SK-N-SH (cell line): ENCODE measurements around the gene PMEPA1. TPM values are rescaled to one million over a fixed set of nuclear protein-coding genes. Genes with fewer than 3 reads are reported as not detected.

Source experiments
- CTCF ChIA-PET: fragments of 300-600, 350-600 bp; formaldehyde crosslinking; extraction: SDS; loops from one replicate; lab custom pipeline; 2021; lab: Yijun Ruan, JAX
- POLR2A ChIA-PET: fragments of 350-600 bp; sonication (Branson Sonifier 250); formaldehyde crosslinking; extraction: SDS; loops from one replicate; lab custom pipeline; 2020; ENCODE audit warnings: antibody characterized with exemption, inconsistent platforms; lab: Yijun Ruan, JAX
- DNase-seq: peaks from one replicate; pipeline ENCODE4 v3.0.0; 2012
- H2AFZ ChIP-seq: fragments of 200-600 bp; sonication (generic); 2 replicates; pipeline ENCODE4 v1.8.1; 2016; ENCODE audit warnings: antibody characterized with exemption, mild to moderate bottlenecking, low read depth
- H3F3A ChIP-seq: fragments of 200-600 bp; sonication (generic); replicated peaks from 2 replicates; pipeline ENCODE3; 2016; ENCODE audit warnings: antibody characterized with exemption, mild to moderate bottlenecking; ENCODE audit not compliant: insufficient read depth
- H3K27ac ChIP-seq, 2 experiments: fragments of 200-500 bp in 1 of 2; fragments of 200-600 bp in 1 of 2; sonication (Bioruptor generic) in 1 of 2; sonication (generic), shearing (Covaris generic) in 1 of 2; 2 replicates each; pipeline versions ENCODE4 v1.5.1 to v1.6.1; 2014 to 2016; ENCODE audit warnings: low read depth in 2 of 2, inconsistent platforms in 1 of 2, low read length in 1 of 2, mild to moderate bottlenecking in 1 of 2, mixed read lengths in 1 of 2
- H3K27me3 ChIP-seq: fragments of 200-600 bp; sonication (generic), shearing (Covaris generic); 2 replicates; pipeline ENCODE4 v1.6.1; 2016; ENCODE audit warnings: mixed run types; ENCODE audit not compliant: insufficient read depth
- H3K36me3 ChIP-seq, 2 experiments: fragments of 200-500 bp in 1 of 2; fragments of 200-600 bp in 1 of 2; sonication (Bioruptor generic) in 1 of 2; sonication (generic) in 1 of 2; replicated peaks in 1 of 2; 2 replicates each; pipeline versions ENCODE3 to v1.5.1; 2014 to 2016; ENCODE audit warnings: low read length in 1 of 2, mild to moderate bottlenecking in 1 of 2; ENCODE audit not compliant: insufficient read depth in 2 of 2, control insufficient read depth in 1 of 2
- H3K4me1 ChIP-seq, 2 experiments: fragments of 200-500 bp in 1 of 2; fragments of 200-600 bp in 1 of 2; sonication (Bioruptor generic) in 1 of 2; sonication (generic), shearing (Covaris generic) in 1 of 2; 2 replicates each; pipeline versions ENCODE4 v1.5.1 to v1.6.1; 2014 to 2016; ENCODE audit warnings: low read depth in 1 of 2, low read length in 1 of 2, mixed run types in 1 of 2; ENCODE audit not compliant: insufficient read depth in 2 of 2, control insufficient read depth in 1 of 2
- H3K4me2 ChIP-seq: fragments of 200-600 bp; sonication (generic), shearing (Covaris generic); 2 replicates; pipeline ENCODE4 v1.6.1; 2017; ENCODE audit warnings: mixed run types
- H3K4me3 ChIP-seq, 2 experiments: fragments of 200-500 bp in 1 of 2; fragments of 200-600 bp in 1 of 2; sonication (Bioruptor generic) in 1 of 2; sonication (generic), shearing (Covaris generic) in 1 of 2; 2 replicates each; pipeline versions ENCODE4 v1.5.1 to v1.8.1; 2014 to 2016; ENCODE audit warnings: low read depth in 2 of 2, inconsistent platforms in 1 of 2, low read length in 1 of 2, mild to moderate bottlenecking in 1 of 2, mixed read lengths in 1 of 2, moderate library complexity in 1 of 2
- H3K79me2 ChIP-seq: fragments of 200-600 bp; sonication (generic); 2 replicates; pipeline ENCODE4 v1.8.1; 2017; ENCODE audit warnings: mild to moderate bottlenecking; ENCODE audit not compliant: insufficient read depth
- H3K9ac ChIP-seq: fragments of 200-600 bp; sonication (generic); 2 replicates; pipeline ENCODE4 v1.6.1; 2017; ENCODE audit warnings: mixed run types
- H3K9me2 ChIP-seq: fragments of 200-600 bp; sonication (generic); 2 replicates; pipeline ENCODE4 v1.6.1; 2017; ENCODE audit warnings: mixed run types
- H3K9me3 ChIP-seq: fragments of 200-600 bp; sonication (generic); 2 replicates; pipeline ENCODE4 v1.6.1; 2017; ENCODE audit warnings: mixed run types, mild to moderate bottlenecking, moderate library complexity
- H4K20me1 ChIP-seq: fragments of 200-600 bp; sonication (generic); 2 replicates; pipeline ENCODE4 v1.6.1; 2017; ENCODE audit warnings: mild to moderate bottlenecking, mixed run types; ENCODE audit not compliant: insufficient read depth
- CTCF ChIP-seq: fragments of 200-600 bp; sonication (generic); IDR thresholded peaks from 2 replicates; pipeline ENCODE4 v1.6.1; 2017; ENCODE audit warnings: antibody characterized with exemption, mild to moderate bottlenecking, moderate library complexity
- EP300 ChIP-seq, 2 experiments: IDR thresholded peaks; 2 replicates each; pipeline versions ENCODE4 v1.4.0 to v1.6.1; 2012; ENCODE audit warnings: borderline replicate concordance in 1 of 2, low read depth in 1 of 2, low read length in 1 of 2
- FOXM1 ChIP-seq: IDR thresholded peaks from 2 replicates; pipeline ENCODE4 v1.4.0; 2012; ENCODE audit warnings: low read depth, mild to moderate bottlenecking
- GABPA ChIP-seq: IDR thresholded peaks from 2 replicates; pipeline ENCODE4 v1.4.0; 2012; ENCODE audit warnings: low read depth, mild to moderate bottlenecking
- MXI1 ChIP-seq: IDR thresholded peaks from 2 replicates; pipeline ENCODE4 v1.6.1; 2012; ENCODE audit warnings: mild to moderate bottlenecking, low read depth, low read length, improper control_type of control experiment
- POLR2AphosphoS5 ChIP-seq: IDR thresholded peaks from 2 replicates; pipeline ENCODE4 v1.6.1; 2012; ENCODE audit warnings: low read depth, low read length
- RAD21 ChIP-seq: IDR thresholded peaks from 2 replicates; pipeline ENCODE4 v1.6.1; 2012; ENCODE audit warnings: mild to moderate bottlenecking, low read length
- RCOR1 ChIP-seq: fragments of 150-350 bp; IDR thresholded peaks from 2 replicates; pipeline ENCODE4 v1.6.1; 2017; ENCODE audit warnings: antibody characterized with exemption, low read length
- SIN3A ChIP-seq: IDR thresholded peaks from 2 replicates; pipeline ENCODE4 v1.6.1; 2012; ENCODE audit warnings: low read depth, mild to moderate bottlenecking, low read length, moderate library complexity, borderline replicate concordance
- SMC3 ChIP-seq: IDR thresholded peaks from 2 replicates; pipeline ENCODE4 v1.6.1; 2012; ENCODE audit warnings: low read depth, low read length, improper control_type of control experiment
- USF2 ChIP-seq: fragments of 150-350 bp; IDR thresholded peaks from 2 replicates; pipeline ENCODE4 v1.6.1; 2017; ENCODE audit warnings: antibody characterized with exemption, low read length, low read depth, borderline replicate concordance
- ZBTB33 ChIP-seq: IDR thresholded peaks from 2 replicates; pipeline ENCODE4 v1.4.0; 2012; ENCODE audit warnings: low read depth, borderline replicate concordance
- WGBS: methylation state at CpG from one replicate; pipeline ENCODE4 v1.1.6; 2017; ENCODE audit warnings: low lambda C conversion rate; 5-methylcytosine and 5-hydroxymethylcytosine counted together
- polyA plus RNA-seq, 3 experiments: library from polyadenylated mRNA; depleted of rRNA; stranded (reverse); fragments of >200 nt; gene quantifications; 2 replicates each; pipeline ENCODE4 v1.2.3, GENCODE V29; 2012
- TF ChIP-seq, protein P1 (sequence below): IDR thresholded peaks from 2 replicates; pipeline ENCODE4; 2012
- TF ChIP-seq, protein P2 (sequence below): IDR thresholded peaks from 2 replicates; pipeline ENCODE4 v1.4.0; 2012; ENCODE audit warnings: low read depth

Gene PMEPA1
- polyA plus RNA-seq, 1 of the 3 experiments (the other 2 are of a cell fraction), result 7.1 TPM

- Histone ChIP-seq H3K27ac (peak overlapping the region in 1 of 2 experiments; percentile 1; a peak in 1 of 4 replicates), H3K27me3 (no peaks in the 10 kb centered on the region), H3K9ac (no peak overlapping the region), H3K9me3 (no peaks in the 10 kb centered on the region), H3F3A (no peaks in the 10 kb centered on the region), H3K9me2 (no peaks in the 10 kb centered on the region), H3K4me3 (no peak overlapping the region), H4K20me1 (peaks cover 16% of the 10 kb centered on the region), H3K36me3 (peaks cover 7 to 67% of the 10 kb centered on the region in 2 experiments), H2AFZ (no peak overlapping the region), H3K4me2 (no peak overlapping the region), H3K79me2 (no peaks in the 10 kb centered on the region), H3K4me1 (peaks cover 0 to 19% of the 10 kb centered on the region in 2 experiments; a peak in 1 of 4 replicates)
- DNase-seq, result peak; percentile 57
- TF ChIP-seq USF2 (no peak), POLR2AphosphoS5 (no peak), GABPA (no peak), EP300 (IDR thresholded peaks at IDR 0.05; ENCODE audit: borderline replicate concordance in 1 of 2, low read depth in 1 of 2, low read length in 1 of 2) (no peak), ZBTB33 (no peak)
- TF ChIP-seq, protein P1, sequence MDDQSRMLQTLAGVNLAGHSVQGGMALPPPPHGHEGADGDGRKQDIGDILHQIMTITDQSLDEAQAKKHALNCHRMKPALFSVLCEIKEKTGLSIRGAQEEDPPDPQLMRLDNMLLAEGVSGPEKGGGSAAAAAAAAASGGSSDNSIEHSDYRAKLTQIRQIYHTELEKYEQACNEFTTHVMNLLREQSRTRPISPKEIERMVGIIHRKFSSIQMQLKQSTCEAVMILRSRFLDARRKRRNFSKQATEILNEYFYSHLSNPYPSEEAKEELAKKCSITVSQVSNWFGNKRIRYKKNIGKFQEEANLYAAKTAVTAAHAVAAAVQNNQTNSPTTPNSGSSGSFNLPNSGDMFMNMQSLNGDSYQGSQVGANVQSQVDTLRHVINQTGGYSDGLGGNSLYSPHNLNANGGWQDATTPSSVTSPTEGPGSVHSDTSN, result no peak
- ChIA-PET POLR2A (interaction anchor here (0.6 kb wide), 1 partner anchor 332 kb away, joined by 3 read pairs; no protein-coding TSS in a partner anchor), CTCF (interaction anchor here (1.0 to 3.2 kb wide), 30 partner anchors 10 to 560 kb away, joined by 3 to 32 read pairs (median 6); partner anchors contain the start of gene ZBP1)
- WGBS, result 87% methylated on average over 22 of the region's 22 CpGs
Measured at GRCh38 chr20:57654998-57655808, 54.6 kb downstream of the PMEPA1 start.

GRCh38 chr20:57654363-57654997, 55.3 kb downstream of the PMEPA1 start:
- Histone ChIP-seq H3K27me3 (no peaks in the 10 kb centered on the region), H2AFZ (no peak overlapping the region), H3K27ac (peak overlapping the region in 1 of 2 experiments; percentile 17; a peak in 2 of 4 replicates), H3F3A (no peaks in the 10 kb centered on the region), H3K4me1 (peaks cover 0 to 16% of the 10 kb centered on the region in 2 experiments; a peak in 1 of 4 replicates), H3K79me2 (no peaks in the 10 kb centered on the region), H3K36me3 (peaks cover 7 to 73% of the 10 kb centered on the region in 2 experiments), H3K4me3 (no peak overlapping the region; a peak in 1 of 4 replicates), H3K9ac (no peak overlapping the region), H3K9me3 (no peaks in the 10 kb centered on the region), H4K20me1 (peaks cover 9% of the 10 kb centered on the region), H3K4me2 (no peak overlapping the region), H3K9me2 (no peaks in the 10 kb centered on the region)
- peak; percentile 93 for DNase-seq
- 73% methylated on average over 12 of the region's 12 CpGs for WGBS
- ChIA-PET CTCF (interaction anchor here (0.6 to 3.2 kb wide), 51 partner anchors 9 to 561 kb away, joined by 3 to 32 read pairs (median 4); partner anchors contain the start of gene ZBP1), POLR2A (interaction anchor here (0.5 to 1.3 kb wide), 3 partner anchors 55 to 332 kb away, joined by 3 read pairs; partner anchors contain the start of gene PMEPA1)
- no peak for TF ChIP-seq FOXM1
- TF ChIP-seq EP300 (IDR thresholded peaks at IDR 0.05; ENCODE audit: borderline replicate concordance in 1 of 2, low read depth in 1 of 2, low read length in 1 of 2), result no peak
- no peak for TF ChIP-seq POLR2AphosphoS5
- TF ChIP-seq CTCF, result peak; percentile 93
- TF ChIP-seq SMC3, result peak; percentile 89
- no peak for TF ChIP-seq SIN3A
- peak; percentile 92 for TF ChIP-seq RAD21
- no peak for TF ChIP-seq GABPA
- TF ChIP-seq MXI1, result no peak
- TF ChIP-seq RCOR1, result no peak
- TF ChIP-seq ZBTB33, result no peak
- TF ChIP-seq, protein P2, sequence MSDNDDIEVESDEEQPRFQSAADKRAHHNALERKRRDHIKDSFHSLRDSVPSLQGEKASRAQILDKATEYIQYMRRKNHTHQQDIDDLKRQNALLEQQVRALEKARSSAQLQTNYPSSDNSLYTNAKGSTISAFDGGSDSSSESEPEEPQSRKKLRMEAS, result no peak
